Esophagus (tissue), 2 donors: ENCODE measurements around the gene ASB5. TPM values are rescaled to one million over a fixed set of nuclear protein-coding genes. Genes with fewer than 3 reads are reported as not detected.
A peak's percentile ranks its signal among the peaks of the same experiment; 100 is the strongest.

ENCODE experiments used
- H3K27ac ChIP-seq, 2 donors: one replicate each; pipeline ENCODE4 v1.5.1; 2013; ENCODE audit warnings: low read depth in 2 of 2, mild to moderate bottlenecking in 2 of 2, inconsistent platforms in 1 of 2, low read length in 1 of 2, moderate library complexity in 1 of 2
- H3K27me3 ChIP-seq, 2 donors: one replicate each; pipeline ENCODE4 v1.6.1; 2013; ENCODE audit warnings: low read length in 2 of 2, control low read depth in 1 of 2, mild to moderate bottlenecking in 1 of 2; ENCODE audit not compliant: insufficient read depth in 2 of 2, control insufficient read depth in 1 of 2
- H3K36me3 ChIP-seq, 2 donors: one replicate each; pipeline ENCODE4 v1.6.1; 2013; ENCODE audit warnings: low read length in 1 of 2; ENCODE audit not compliant: control insufficient read depth in 2 of 2, insufficient read depth in 2 of 2
- H3K4me1 ChIP-seq, 2 donors: one replicate each; pipeline ENCODE4 v1.6.1; 2013; ENCODE audit warnings: low read length in 1 of 2; ENCODE audit not compliant: control insufficient read depth in 2 of 2, insufficient read depth in 2 of 2
- H3K4me3 ChIP-seq, 2 donors: one replicate each; pipeline ENCODE4 v1.5.1; 2013; ENCODE audit warnings: low read length in 2 of 2, mild to moderate bottlenecking in 2 of 2, low read depth in 1 of 2, moderate library complexity in 1 of 2
- H3K9me3 ChIP-seq, 2 donors: one replicate each; pipeline ENCODE4 v1.6.1; 2013; ENCODE audit warnings: mild to moderate bottlenecking in 2 of 2, low read depth in 1 of 2, low read length in 1 of 2, moderate library complexity in 1 of 2; ENCODE audit not compliant: control insufficient read depth in 2 of 2, insufficient read depth in 1 of 2
- WGBS, 2 donors: extraction: QIAGEN DNeasy Blood & Tissue Kit; methylation state at CpG; one replicate each; pipeline ENCODE4 v1.1.7; 2013; 5-methylcytosine and 5-hydroxymethylcytosine counted together
- polyA plus RNA-seq, 2 donors: library from polyadenylated mRNA; stranded (reverse); fragments of 200-250 nt; gene quantifications; one replicate each; pipeline ENCODE4 v1.2.3, GENCODE V29; 2013
- donor health status: healthy with polysubstance abuse.
- donor health status: Bipolar disorder and iron deficiency.

ASB5 gene
- polyA plus RNA-seq, 2 donors, result 0.94 to 2.1 TPM

DNA sequence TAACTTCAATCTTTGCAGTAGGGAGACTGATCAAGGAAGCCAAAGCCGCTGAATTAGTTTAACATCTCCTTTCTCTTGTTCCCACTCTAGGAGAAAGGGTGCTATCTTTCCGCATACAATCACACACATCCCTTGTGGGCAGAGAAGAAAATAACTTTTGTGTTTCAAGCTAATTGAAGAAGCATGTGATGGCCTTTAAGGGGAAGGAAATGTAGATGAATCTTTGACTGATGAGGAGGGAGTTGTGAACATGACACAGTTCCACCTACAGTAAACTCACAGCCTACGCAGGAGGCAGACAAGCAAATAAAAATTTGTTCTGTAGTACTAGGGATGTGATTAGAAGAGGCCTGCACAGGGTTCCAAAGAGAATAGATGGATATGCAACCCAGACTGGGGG, 58.9 kb downstream of the ASB5 start:
- Histone ChIP-seq H3K27ac (no peak overlapping the region), H3K9me3 (no peaks in the 10 kb centered on the region), H3K4me1 (no peaks in the 10 kb centered on the region), H3K36me3 (no peaks in the 10 kb centered on the region), H3K4me3 (no peak overlapping the region), H3K27me3 (no peaks in the 10 kb centered on the region)
- 81 to 85% methylated on average over 3 of the region's 3 CpGs for WGBS, 2 donors

DNA sequence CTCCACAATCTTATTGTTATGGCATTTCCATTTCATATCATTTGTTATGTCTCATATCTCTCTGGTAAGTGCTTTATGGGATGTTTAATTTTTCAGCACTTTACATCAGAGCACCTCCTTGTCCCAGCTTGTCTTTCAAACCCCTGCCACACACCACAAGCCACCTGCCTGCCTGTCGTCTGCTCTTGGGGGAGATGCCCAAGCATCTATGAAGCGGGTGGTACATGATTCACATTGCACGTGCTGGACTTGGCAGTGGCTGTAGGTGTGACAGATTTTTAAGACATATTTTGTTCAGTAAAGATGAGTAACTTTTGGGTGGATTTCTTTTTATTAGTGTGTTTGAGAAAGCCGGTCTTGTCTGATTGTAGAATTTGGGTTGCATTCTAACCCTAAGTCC, 59.5 kb downstream of the ASB5 start:
- H3K27ac ChIP-seq, result no peak overlapping the region
- WGBS, 2 donors, result 87 to 88% methylated on average over 4 of the region's 4 CpGs
- H3K4me3 ChIP-seq, result no peak overlapping the region
- no peaks in the 10 kb centered on the region for H3K9me3 ChIP-seq
- H3K27me3 ChIP-seq, result no peaks in the 10 kb centered on the region
- H3K36me3 ChIP-seq, result no peaks in the 10 kb centered on the region
- no peaks in the 10 kb centered on the region for H3K4me1 ChIP-seq

DNA sequence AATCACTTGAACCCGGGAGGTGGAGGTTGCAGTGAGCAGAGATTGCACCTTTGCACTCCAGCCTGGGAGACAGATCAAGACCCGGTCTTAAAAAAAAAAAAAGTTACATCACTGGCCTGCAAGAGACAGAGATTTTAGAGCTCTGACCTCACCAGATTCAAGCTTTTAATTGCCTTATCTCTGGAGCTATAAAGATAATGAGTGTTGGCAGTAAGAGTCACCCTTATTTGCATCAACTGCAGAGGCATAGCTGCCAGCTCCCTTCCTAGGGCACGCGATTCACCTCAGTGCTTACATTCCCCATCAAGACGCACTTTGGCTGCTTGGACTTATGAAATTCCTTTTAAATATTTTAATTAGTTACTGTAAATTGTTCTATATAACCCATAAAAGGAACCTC, 61.2 kb downstream of the ASB5 start:
- WGBS, 2 donors, result 74 to 77% methylated on average over 5 of the region's 5 CpGs
- no peaks in the 10 kb centered on the region for H3K27me3 ChIP-seq
- no peaks in the 10 kb centered on the region for H3K9me3 ChIP-seq

GRCh38 chr4:176205299-176205698, 63.7 kb downstream of the ASB5 start:
- H3K4me1 ChIP-seq, result no peaks in the 10 kb centered on the region
- H3K27me3 ChIP-seq, result no peaks in the 10 kb centered on the region
- no peaks in the 10 kb centered on the region for H3K36me3 ChIP-seq
- WGBS, 2 donors, result 64 to 68% methylated on average over 4 of the region's 4 CpGs
- no peak overlapping the region for H3K4me3 ChIP-seq
- H3K27ac ChIP-seq, result no peak overlapping the region
- no peaks in the 10 kb centered on the region for H3K9me3 ChIP-seq

More for the DNA sequence above, 61.2 kb downstream of the ASB5 start:
- Histone ChIP-seq H3K4me3 (no peak overlapping the region), H3K27ac (no peak overlapping the region), H3K4me1 (no peaks in the 10 kb centered on the region), H3K36me3 (no peaks in the 10 kb centered on the region)

DNA sequence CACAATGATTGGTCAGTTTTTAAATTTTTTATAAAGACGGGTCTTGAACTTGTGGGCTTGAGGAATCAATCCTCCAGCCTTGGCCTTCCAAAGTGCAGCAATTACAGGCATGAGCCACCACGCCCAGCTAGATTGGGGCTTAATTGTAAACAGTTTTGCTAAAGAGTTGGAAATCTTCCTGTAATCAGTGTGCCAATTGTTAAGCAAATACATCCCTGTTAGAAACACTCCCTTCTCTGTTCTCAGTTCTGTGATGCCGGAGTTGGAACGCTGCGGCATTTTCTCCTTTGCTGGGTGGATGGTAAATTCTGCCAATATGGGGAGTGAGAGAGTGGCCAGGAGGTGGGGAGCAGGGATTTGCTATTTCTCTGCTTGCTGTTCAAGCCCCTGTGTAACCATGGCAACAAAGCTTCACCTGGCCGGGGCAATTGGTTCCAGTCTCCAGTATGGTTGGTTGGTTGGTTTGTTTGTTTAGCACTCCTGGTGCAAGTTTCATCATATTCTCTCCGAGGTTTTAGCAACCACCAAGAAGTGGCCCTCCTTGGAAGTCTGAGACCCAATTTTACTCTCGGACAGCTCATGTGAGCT, 70.6 kb downstream of the ASB5 start:
- WGBS, 2 donors, result 63 to 77% methylated on average over 8 of the region's 8 CpGs
- no peak overlapping the region for H3K4me3 ChIP-seq

GRCh38 chr4:176195184-176195978, 73.6 kb downstream of the ASB5 start, which contains the start of gene SPATA4:
SPATA4 (minus strand) TSS chr4:176195585; CDS start chr4:176195562, 23 bp downstream.
- H3K27ac ChIP-seq, result peak within 1 kb of the TSS; percentile 35 to 81
- H3K9me3 ChIP-seq, result no peaks in the 10 kb centered on the region
- no peaks in the 10 kb centered on the region for H3K36me3 ChIP-seq
- WGBS, 2 donors, result 1% methylated on average over 43 to 45 of the region's 45 CpGs
- H3K4me3 ChIP-seq, result peak within 1 kb of the TSS; percentile 65 to 69
- H3K27me3 ChIP-seq, result no peaks in the 10 kb centered on the region
- no peaks in the 10 kb centered on the region for H3K4me1 ChIP-seq

More for the DNA sequence above, 70.6 kb downstream of the ASB5 start:
- H3K36me3 ChIP-seq, result no peaks in the 10 kb centered on the region
- no peaks in the 10 kb centered on the region for H3K4me1 ChIP-seq
- no peaks in the 10 kb centered on the region for H3K27me3 ChIP-seq
- H3K27ac ChIP-seq, result no peak overlapping the region
- H3K9me3 ChIP-seq, result no peaks in the 10 kb centered on the region

GRCh38 chr4:176193938-176194337, 75.1 kb downstream of the ASB5 start:
- 60 to 69% methylated on average over 3 of the region's 3 CpGs for WGBS, 2 donors
- no peaks in the 10 kb centered on the region for H3K4me1 ChIP-seq
- H3K4me3 ChIP-seq, result no peak overlapping the region
- no peaks in the 10 kb centered on the region for H3K36me3 ChIP-seq
- H3K27ac ChIP-seq, result no peak overlapping the region
- no peaks in the 10 kb centered on the region for H3K27me3 ChIP-seq
- H3K9me3 ChIP-seq, result no peaks in the 10 kb centered on the region

DNA sequence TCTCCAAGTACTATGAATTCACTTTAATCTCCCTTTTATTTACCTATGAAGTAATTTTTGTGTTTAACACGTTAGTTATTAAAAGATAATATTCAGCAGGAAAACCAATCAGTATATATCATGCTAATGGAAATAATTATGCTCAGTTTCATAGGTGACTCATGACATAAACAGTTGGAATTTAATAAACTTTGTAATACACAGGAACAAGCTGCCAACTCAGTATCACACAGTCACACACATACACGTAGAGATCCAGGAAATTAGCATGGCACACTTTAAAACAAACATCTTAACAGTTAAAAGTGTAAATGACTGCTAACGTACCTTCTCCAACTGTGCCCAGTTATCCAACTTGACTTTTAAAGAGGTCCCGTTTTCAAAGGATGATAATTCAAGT, 75.9 kb downstream of the ASB5 start:
- no peak overlapping the region for H3K4me3 ChIP-seq
- no peaks in the 10 kb centered on the region for H3K9me3 ChIP-seq

DNA sequence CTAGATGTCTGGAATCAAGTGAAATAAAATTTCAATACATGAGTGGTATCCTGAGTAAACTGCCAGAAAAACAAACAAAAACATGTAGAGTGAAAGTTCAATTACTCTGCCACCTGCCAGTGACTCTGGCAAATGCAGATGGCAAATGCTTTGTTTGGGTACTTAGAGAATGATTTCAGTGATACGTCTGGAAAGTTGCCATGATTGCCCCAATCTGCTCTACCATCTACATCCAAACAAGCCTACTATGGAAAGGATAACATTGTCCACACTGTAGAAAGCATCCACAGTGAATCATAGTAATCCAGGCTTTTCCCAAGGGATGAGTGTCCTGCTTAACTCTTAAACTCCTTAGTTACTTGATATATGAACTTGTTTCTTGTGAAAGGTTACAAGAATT, 77.0 kb downstream of the ASB5 start:
- Histone ChIP-seq H3K4me1 (no peaks in the 10 kb centered on the region), H3K36me3 (no peaks in the 10 kb centered on the region), H3K27ac (no peak overlapping the region), H3K27me3 (no peaks in the 10 kb centered on the region), H3K4me3 (no peak overlapping the region), H3K9me3 (no peaks in the 10 kb centered on the region)
- WGBS, 2 donors, result 23 to 34% methylated on average over 1 of the region's 1 CpG

More for the DNA sequence above, 75.9 kb downstream of the ASB5 start:
- 18 to 19% methylated on average over 4 of the region's 4 CpGs for WGBS, 2 donors
- H3K36me3 ChIP-seq, result no peaks in the 10 kb centered on the region
- H3K4me1 ChIP-seq, result no peaks in the 10 kb centered on the region
- no peak overlapping the region for H3K27ac ChIP-seq
- no peaks in the 10 kb centered on the region for H3K27me3 ChIP-seq
